ENCODE results near the gene SDF4.

The SDF4 gene

GRCh38 chr1:1231400-1232207 lies at the start of gene SDF4:
SDF4 (minus strand) TSS chr1:1232001; CDS start chr1:1228772, 3,229 bp downstream.
- peak; percentile 93 for DNase-seq (ENCODE audit: low read depth)

GRCh38 chr1:1280782-1281481 lies 49.1 kb upstream of the SDF4 start:
- no peak for DNase-seq (ENCODE audit: low read depth)

GRCh38 chr1:1279028-1279427 lies 47.2 kb upstream of the SDF4 start:
- DNase-seq (ENCODE audit: low read depth), result no peak

GRCh38 chr1:1278620-1279019 lies 46.8 kb upstream of the SDF4 start:
- DNase-seq (ENCODE audit: low read depth), result no peak

- DNase-seq (ENCODE audit: low read depth), result no peak
Observed at GRCh38 chr1:1275836-1276235, 44.0 kb upstream of the SDF4 start.

GRCh38 chr1:1274931-1275431 lies 43.2 kb upstream of the SDF4 start:
- DNase-seq (ENCODE audit: low read depth), result no peak

- DNase-seq (ENCODE audit: low read depth), result no peak
Observed at GRCh38 chr1:1274299-1274930, 42.6 kb upstream of the SDF4 start.

- peak; percentile 84 for DNase-seq (ENCODE audit: low read depth)
Observed at GRCh38 chr1:1273512-1274298, 41.9 kb upstream of the SDF4 start, which contains the start of gene UBE2J2. UBE2J2 (minus strand) TSS chr1:1273854; CDS start chr1:1267992, 5,862 bp downstream.

- no peak for DNase-seq (ENCODE audit: low read depth)
Observed at GRCh38 chr1:1273209-1273511, 41.4 kb upstream of the SDF4 start.

- DNase-seq (ENCODE audit: low read depth), result no peak
Observed at GRCh38 chr1:1272341-1273208, 40.8 kb upstream of the SDF4 start.

GRCh38 chr1:1270813-1271212 lies 39.0 kb upstream of the SDF4 start:
- DNase-seq (ENCODE audit: low read depth), result no peak

GRCh38 chr1:1268284-1268682 lies 36.5 kb upstream of the SDF4 start:
- no peak for DNase-seq (ENCODE audit: low read depth)

GRCh38 chr1:1267488-1268283 lies 35.9 kb upstream of the SDF4 start:
- no peak for DNase-seq (ENCODE audit: low read depth)

GRCh38 chr1:1264868-1265272 lies 33.1 kb upstream of the SDF4 start:
- DNase-seq (ENCODE audit: low read depth), result peak; percentile 78

- DNase-seq (ENCODE audit: low read depth), result no peak
Observed at GRCh38 chr1:1264026-1264425, 32.2 kb upstream of the SDF4 start.

- no peak for DNase-seq (ENCODE audit: low read depth)
Observed at GRCh38 chr1:1262758-1263157, 31.0 kb upstream of the SDF4 start.

GRCh38 chr1:1262071-1262470 lies 30.3 kb upstream of the SDF4 start:
- no peak for DNase-seq (ENCODE audit: low read depth)

- DNase-seq (ENCODE audit: low read depth), result no peak
Observed at GRCh38 chr1:1260843-1261560, 29.2 kb upstream of the SDF4 start.

- DNase-seq (ENCODE audit: low read depth), result no peak
Observed at GRCh38 chr1:1259951-1260600, 28.3 kb upstream of the SDF4 start.
